Stimulated activated CD4-positive, alpha-beta T cell treated with anti-CD3 and anti-CD28 coated beads, Interleukin-12 subunit alpha, Interleukin-12 subunit beta, amount 100 ng/mL, for 24 hours (primary cell): ENCODE measurements around the gene ZCCHC14.

Experiments used
- DNase-seq, 2 experiments: peaks; one replicate each; pipeline ENCODE4 v3.0.0-alpha.2; 2020; ENCODE audit warnings: low read depth in 2 of 2

Gene ZCCHC14

GRCh38 chr16:87492721-87493607 lies at the start of gene ZCCHC14:
ZCCHC14 (minus strand) TSS chr16:87493024; CDS start chr16:87492238, 786 bp downstream.
- DNase-seq, result peak; percentile 98 to 100

- no peak for DNase-seq
These were observed 49.0 kb upstream of the ZCCHC14 start for GRCh38 chr16:87541872-87542234.

GRCh38 chr16:87541147-87541871 lies 48.5 kb upstream of the ZCCHC14 start:
- no peak for DNase-seq

GRCh38 chr16:87540897-87541146 lies 48.0 kb upstream of the ZCCHC14 start:
- DNase-seq, result no peak

- no peak for DNase-seq
These were observed 47.5 kb upstream of the ZCCHC14 start for GRCh38 chr16:87540072-87540896.

- DNase-seq, result no peak
These were observed 46.3 kb upstream of the ZCCHC14 start for GRCh38 chr16:87539113-87539512.

- no peak for DNase-seq
These were observed 45.8 kb upstream of the ZCCHC14 start for GRCh38 chr16:87538594-87538993.

GRCh38 chr16:87538160-87538559 lies 45.3 kb upstream of the ZCCHC14 start:
- DNase-seq, result no peak

- no peak for DNase-seq
These were observed 43.9 kb upstream of the ZCCHC14 start for GRCh38 chr16:87536795-87537142.

- DNase-seq, result no peak
These were observed 43.3 kb upstream of the ZCCHC14 start for GRCh38 chr16:87535855-87536794.

GRCh38 chr16:87535457-87535854 lies 42.6 kb upstream of the ZCCHC14 start:
- DNase-seq, result no peak

- DNase-seq, result no peak
These were observed 41.9 kb upstream of the ZCCHC14 start for GRCh38 chr16:87534751-87535150.

GRCh38 chr16:87534030-87534653 lies 41.3 kb upstream of the ZCCHC14 start:
- DNase-seq, result no peak

GRCh38 chr16:87533061-87533460 lies 40.2 kb upstream of the ZCCHC14 start:
- DNase-seq, result no peak

- no peak for DNase-seq
These were observed 38.6 kb upstream of the ZCCHC14 start for GRCh38 chr16:87531418-87531817.

GRCh38 chr16:87528690-87529579 lies 36.1 kb upstream of the ZCCHC14 start:
- DNase-seq, result no peak

- no peak for DNase-seq
These were observed 34.4 kb upstream of the ZCCHC14 start for GRCh38 chr16:87527055-87527724.

GRCh38 chr16:87526238-87526947 lies 33.6 kb upstream of the ZCCHC14 start:
- DNase-seq, result no peak

- DNase-seq, result no peak
These were observed 32.5 kb upstream of the ZCCHC14 start for GRCh38 chr16:87525352-87525751.
